Superior temporal gyrus (tissue), 1 donor: ENCODE results near the gene SETD1A.
A peak's percentile ranks its signal among the peaks of the same experiment; 100 is the strongest.
"Not testable (repeated sequence)": the region's sequence is repeated elsewhere in the genome, so short reads cannot be mapped to it uniquely, and the experiment has no call there.

Source experiments
- DNase-seq: peaks from one replicate; pipeline ENCODE4 v3.0.0-alpha.2; 2016; ENCODE audit errors: extremely low spot score

Gene SETD1A

GRCh38 chr16:30998852-30999761 is 41.6 kb downstream of the SETD1A start:
- peak; percentile 18 for DNase-seq

- DNase-seq, result no peak
Observed at GRCh38 chr16:31000671-31001382, 43.3 kb downstream of the SETD1A start.

DNA sequence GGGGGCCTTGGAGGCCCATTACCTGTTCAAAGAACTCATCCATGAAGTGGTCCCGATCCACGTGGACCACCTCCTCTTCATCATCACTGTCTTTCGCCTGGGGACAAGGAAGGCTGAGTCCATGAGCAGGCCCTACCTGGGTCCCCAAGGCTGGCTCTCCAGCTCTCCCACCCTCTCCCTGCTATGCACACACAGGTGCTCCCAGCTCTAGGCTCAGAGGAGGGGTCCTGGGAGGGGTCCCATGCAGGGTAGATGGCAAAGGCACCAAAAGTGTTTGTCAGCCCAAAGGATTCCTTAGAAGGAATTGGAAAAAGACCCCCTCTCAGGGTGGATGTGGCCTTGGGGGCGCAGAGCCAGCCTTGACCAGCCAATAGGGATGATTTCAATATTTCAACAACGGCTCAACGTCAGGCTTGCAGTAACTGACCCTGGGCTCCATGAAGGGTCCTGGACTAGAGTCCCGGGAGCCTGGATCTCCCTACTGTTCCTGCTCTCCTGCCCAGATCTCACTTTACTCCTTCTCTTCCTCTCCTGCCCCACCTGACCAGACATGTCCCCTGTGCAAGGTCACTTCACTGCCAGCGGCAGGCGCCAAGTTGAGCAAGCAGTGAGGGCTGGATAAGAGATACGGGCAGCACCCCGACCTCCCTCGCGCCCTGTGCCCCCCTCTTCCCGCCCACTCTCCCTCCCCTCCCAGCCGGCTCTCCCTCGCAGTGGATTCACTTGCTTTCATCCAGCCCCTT is 44.1 kb downstream of the SETD1A start:
- DNase-seq, result no peak

DNA sequence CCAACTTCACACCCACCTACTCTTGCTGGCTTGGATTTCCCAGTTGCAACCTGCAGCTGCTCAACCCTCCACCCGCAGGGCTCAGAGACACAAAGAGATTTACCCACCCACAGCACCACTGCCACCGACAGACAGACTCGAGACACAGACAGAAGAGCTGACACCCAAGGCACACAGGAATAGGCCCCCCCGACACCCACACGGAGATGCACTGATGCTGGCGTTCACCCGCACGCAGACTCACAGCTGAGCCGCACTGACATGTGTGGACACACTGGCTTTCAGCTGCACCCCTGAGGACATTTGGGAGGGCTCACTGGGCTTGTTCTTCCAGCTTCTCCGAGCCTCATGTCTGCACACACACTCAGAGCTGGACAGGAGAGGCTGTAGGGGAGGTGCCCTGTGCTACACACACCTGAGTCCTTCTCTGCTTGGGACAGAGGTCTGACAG is 44.7 kb downstream of the SETD1A start:
- no peak for DNase-seq

- DNase-seq, result no peak
Observed at GRCh38 chr16:31002862-31003341, 45.3 kb downstream of the SETD1A start.

DNA sequence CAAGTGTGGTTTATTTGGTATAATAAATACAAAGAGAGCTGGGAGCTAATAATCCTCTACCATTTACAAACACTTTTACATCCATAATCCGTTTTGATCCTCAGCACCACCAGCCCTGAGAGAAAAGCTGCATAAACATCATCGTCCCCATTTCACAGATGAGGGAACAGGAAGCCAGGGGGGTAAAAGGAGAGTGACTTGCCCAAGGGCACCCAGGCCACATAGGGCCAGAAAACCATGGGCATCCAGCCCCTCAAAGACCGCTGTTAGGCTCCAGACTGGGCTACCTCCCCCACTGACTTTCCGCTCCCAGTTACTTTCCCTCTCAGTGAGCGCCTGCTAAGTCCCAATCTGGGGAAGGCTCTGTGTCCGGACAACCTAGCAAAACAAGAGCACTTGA is 46.2 kb downstream of the SETD1A start:
- DNase-seq, result no peak

- no peak for DNase-seq
Observed at GRCh38 chr16:31004658-31005057, 47.1 kb downstream of the SETD1A start.

DNA sequence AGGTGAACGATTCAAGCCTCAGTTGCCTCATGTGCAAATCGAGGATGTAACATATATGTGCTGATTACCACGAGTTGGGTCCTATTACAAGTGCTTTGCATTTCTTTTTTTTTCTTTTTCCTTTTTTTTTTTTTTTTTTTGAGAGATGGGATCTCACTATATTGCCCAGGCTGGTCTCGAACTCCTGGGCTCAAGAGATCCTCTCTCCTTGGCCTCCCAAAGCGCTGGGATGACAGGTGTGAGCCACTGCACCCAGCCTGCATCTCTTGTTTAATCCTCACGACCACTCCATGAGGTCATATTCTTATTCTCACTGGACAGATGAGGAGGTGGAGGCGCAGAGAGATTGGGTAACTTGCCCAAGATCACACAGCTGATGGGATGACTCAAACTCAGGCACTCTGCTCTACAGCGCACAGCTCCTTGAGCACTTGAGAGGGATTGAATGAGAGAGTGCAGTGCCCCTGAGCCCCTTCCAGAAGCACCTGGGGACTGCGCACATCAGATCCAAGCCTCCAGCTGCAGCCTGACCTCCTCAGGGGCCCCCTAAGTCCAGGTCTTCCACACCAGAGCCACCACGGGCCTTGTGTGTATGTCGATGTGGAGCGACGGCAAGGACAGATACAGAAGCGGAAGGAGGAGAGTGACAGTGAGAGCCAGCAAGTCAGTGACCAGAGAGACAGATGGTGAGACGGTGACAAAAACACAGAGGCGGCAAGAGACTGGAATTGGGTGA is 48.0 kb downstream of the SETD1A start:
- peak; percentile 17 for DNase-seq

DNA sequence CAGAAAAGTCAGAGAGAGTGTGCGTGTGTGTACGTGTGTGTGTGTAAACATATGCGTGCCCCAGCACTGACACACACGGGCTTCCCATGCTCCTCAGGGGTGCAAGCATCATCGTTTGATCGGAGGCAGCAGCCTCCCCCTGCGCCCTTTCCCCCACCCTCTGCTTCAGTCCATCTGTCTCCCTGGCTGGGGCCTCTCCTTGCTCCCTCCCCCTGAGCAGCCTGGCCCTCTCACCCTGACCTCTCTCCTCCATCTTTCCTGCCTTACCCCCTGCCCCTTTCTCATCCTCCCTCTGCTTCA is 48.5 kb downstream of the SETD1A start:
- no peak for DNase-seq

DNA sequence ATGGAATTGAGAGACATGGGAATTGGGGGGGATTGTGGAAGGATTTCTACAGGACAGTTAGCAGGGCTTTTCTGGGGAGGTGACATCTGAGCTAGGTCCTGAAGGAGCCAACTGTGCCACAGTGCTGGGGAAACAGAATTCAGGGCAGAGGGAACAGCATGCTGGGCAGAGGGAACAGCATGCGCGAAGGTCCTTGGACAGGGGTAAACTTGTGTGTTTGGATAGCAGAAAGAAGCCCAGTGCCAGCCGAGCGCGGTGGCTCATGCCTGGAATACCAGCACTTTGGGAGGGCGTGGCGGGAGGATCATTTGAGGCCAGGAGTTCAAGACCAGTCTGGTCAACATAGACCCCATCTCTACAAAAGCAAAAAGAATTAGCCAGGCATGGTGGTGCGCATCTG is 49.0 kb downstream of the SETD1A start:
- no peak for DNase-seq

- no peak for DNase-seq
Observed at GRCh38 chr16:31007684-31008083, 50.1 kb downstream of the SETD1A start.

DNA sequence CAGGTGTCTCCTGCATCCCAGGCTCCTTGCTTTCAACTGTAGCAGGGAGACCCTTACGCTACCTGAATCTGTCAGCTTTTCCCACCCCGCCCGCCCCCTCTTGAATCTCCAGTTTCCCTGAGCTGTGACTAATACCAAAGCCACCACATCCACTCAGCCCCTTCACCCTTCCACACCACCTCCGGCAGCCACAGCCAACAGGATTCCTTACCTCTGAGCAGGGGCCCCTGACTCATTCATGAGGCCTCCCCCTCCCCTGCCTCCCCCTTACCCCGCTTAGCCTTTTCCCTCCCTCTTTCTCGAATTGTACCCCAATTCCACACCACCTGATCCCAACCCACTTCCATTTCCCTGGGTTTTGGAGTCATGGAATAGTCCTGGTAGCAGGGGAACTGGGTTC is 50.6 kb downstream of the SETD1A start:
- DNase-seq, result no peak

GRCh38 chr16:31008551-31008950 is 51.0 kb downstream of the SETD1A start:
- DNase-seq, result no peak

DNA sequence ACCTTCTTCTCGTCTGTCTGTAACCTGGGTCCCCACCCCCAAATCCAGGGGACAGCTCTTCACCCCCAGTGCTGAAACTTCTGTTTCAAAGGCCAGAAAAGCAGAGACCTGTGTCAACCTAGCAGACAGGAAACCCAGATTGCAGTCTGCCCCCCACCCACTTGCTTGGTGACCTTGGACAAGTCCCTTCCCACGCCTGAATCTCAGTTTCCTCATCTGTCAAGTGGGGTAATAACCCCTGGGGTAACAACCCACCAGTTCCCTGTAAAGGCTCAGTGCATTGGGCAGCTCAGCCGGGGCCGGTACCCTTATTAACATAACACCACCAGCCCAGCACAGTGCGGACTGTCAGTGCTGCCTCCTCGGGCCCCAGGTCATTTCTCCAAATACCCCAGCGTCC is 51.6 kb downstream of the SETD1A start:
- DNase-seq, result no peak

GRCh38 chr16:31009894-31010584 is 52.5 kb downstream of the SETD1A start:
- DNase-seq, result no peak

DNA sequence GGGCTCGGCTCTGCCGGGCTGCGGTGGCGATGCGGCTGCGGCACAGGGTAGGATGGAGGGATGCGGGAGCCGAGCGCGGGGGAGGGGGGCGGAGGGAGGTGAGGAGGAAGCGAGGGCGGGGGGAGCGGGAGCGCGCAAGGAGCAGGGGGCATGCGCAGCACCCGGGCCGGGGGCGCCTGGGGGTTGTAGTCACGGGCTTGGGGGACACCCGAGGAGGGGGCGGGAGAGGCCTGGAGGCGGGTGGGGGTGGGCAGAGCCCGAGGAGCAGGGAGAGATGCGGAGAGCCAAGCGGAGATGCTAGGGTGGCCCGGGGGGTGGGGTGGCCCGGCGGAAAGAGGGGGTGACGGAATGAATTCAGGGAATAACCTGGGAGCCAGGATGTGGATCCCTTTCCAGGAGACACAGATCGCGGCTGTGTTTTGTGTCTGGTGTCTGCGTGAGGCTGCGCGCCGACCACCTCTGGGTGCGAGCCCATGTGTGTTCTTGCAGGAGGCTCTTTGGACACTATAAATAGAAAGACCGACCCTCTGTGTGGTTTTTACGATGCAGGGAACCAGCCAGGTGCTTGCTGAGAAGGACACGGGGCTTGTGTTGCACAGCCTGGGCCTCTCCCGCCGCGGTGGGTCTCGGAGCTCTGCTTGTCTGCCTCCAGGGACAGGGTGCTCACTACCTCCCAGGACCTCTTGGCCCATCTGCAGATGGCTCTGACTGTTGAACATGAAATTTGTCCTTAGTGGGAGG is 53.2 kb downstream of the SETD1A start, which contains the start of gene STX1B:
TSS of gene STX1B (minus strand) at position 54 of the 741 bp plus-strand sequence. CDS start 242 bp downstream, outside the sequence.
- peak; percentile 14 for DNase-seq

DNA sequence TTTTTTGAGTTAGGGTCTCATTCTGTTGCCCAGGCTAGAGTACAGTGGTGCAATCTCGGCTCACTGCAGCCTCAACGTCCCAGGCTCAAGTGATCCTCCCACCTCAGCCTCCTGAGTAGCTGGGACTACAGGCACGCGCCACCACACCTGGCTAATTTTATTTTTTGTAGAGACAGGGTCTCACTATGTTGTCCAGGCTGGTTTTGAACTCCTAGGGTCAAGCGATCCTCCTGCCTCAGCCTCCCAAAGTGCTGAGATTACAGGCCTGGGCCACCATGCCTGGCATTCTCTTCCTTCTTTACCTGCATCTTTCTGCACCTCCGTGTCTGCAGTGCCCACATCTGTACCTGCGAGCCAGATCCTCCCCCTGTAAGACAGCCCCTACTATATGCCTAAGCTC is 54.3 kb downstream of the SETD1A start:
- not testable (repeated sequence) for DNase-seq

- not testable (repeated sequence) for DNase-seq
Observed at GRCh38 chr16:31013292-31013691, 55.7 kb downstream of the SETD1A start.

- no peak for DNase-seq
Observed at GRCh38 chr16:31016018-31016417, 58.5 kb downstream of the SETD1A start.

DNA sequence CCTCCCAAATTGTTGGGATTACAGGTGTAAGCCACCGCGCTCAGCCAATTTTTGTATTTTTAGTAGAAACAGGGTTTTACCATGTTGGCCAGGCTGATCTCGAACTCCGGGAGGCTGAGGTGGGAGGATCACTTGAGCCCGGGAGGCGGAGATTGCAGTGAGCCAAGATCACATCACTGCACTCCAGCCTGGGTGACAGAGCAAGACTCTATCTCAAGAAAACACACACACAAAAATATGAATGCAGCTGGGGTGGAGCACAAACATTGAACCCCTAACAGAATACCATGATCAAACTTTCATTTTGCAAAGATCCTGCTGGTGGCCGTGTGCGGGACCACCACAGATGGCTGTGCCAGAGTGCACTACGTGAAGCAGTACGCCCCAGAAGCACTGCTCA is 60.2 kb downstream of the SETD1A start:
- DNase-seq, result not testable (repeated sequence)
